Measurements from ENCODE around the gene METTL24.
A peak's percentile ranks its signal among the peaks of the same experiment; 100 is the strongest.
"Not testable (repeated sequence)": the region's sequence is repeated elsewhere in the genome, so short reads cannot be mapped to it uniquely, and the experiment has no call there.

Gene METTL24

DNA sequence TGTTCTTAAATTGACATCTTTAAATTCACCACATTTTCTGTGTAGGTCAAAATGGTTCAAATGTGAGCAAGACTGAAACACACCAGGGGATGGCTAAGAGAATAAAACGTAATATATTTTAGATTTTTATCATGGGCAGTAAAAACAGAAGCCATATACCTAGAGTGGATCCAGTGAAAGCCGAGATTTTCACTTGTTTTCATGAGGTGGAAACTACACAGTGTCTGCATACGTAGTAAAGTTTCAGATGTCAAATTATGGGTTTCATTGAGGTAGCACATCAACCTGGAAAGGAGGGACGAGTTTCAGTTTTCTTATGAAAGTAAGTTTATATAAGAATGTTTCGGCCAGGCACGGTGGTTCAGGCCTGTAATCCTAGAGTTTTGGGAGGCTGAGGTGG, 25.9 kb downstream of the METTL24 start:
- no peak for DNase-seq

DNA sequence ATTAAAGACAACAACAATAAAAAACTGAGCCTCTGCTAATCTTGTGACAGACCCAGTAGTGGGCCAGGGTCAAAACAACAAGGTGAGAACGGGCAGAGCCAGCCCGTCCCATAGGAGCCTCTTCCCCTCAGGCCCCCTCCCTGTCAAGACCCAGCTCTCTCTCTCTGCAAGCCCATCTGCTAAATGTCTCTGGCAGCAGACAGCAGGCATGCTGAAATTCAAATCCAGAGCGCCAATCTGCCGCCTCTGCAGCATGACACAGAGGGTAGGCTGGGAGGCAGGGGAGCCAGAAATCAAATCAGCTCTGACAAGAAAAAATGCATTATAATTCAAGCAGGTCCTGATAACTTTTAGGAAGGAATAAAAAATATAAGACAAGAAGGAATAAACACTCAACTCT, 26.3 kb downstream of the METTL24 start:
- DNase-seq, result no peak

DNA sequence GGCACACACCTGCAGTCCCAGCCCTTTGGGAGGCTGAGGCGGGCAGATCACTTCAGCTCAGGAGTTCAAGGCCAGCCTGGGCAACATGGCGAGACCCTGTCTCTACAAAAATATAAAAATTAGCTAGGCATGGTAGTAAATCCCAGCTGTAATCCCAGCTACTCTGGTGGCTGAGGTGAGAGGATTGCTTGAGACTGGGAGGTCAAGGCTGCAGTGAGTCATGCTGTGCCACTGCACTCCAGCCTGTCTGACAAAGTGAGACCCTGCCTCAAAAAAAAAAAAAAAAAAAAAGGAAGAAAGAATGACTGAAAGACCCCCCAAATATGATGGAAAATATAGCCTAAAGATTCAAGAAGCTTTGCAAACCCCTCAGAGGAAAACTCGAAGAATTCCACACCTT, 26.8 kb downstream of the METTL24 start:
- DNase-seq, result no peak

DNA sequence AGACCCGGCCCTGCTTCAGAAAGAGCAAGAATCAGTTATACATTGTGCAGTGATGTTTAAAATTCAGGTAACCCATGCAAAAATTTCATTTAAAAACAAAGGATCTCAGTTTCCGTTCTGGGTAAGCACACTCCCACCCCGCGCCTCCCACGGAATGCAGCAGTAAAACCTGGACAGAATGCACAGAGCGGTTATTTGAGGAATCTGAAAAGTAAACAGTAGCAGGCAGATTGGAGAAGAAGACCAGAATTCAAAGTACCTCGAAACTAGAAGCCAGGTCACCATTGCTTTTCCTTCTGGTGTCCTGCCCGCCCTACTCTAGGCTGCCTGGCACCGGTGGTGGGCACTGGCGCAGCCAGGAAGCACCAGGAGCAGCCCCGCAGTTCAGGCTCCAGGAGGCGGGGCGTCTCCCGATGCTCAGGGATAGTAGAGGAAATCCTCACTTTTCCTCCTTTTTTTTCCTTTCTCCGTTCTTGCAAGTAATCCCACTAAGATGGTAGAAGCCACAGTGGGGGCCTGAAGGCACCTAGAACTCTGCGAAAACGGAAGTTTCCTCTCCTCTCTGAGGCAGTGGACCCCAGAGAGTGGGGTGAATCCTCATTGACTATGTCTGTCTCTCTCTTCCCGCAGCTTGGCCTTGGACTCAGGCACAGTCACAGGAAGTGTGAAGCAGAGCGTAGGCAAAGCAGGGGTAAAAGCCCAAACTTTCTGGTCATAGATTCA, 28.3 kb downstream of the METTL24 start:
- no peak for DNase-seq

GRCh38 chr6:110329348-110329713, 28.8 kb downstream of the METTL24 start:
- no peak for DNase-seq

- no peak for DNase-seq
Measured at GRCh38 chr6:110328259-110328658, 29.9 kb downstream of the METTL24 start.

GRCh38 chr6:110327391-110327790, 30.8 kb downstream of the METTL24 start:
- no peak for DNase-seq

GRCh38 chr6:110326609-110327008, 31.5 kb downstream of the METTL24 start:
- no peak for DNase-seq

DNA sequence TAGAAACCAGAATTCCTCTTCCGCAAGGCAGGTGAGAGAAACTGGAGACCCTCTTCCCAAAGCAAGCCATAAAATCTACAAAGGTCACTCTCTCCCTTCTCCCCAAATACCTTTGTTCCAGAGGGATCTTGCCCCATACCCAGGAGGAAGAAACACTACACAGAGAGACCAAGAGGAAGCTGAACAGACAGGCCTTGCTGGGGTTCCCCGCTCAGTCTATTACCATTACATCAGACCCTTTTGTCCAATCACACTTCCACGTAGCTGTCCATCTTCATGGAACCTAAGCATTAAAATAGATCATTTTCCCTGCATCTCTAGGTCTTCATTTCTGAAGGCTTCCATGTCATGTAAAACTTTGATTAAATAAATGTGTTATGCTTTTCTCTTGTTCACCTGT, 32.1 kb downstream of the METTL24 start:
- DNase-seq, result no peak

DNA sequence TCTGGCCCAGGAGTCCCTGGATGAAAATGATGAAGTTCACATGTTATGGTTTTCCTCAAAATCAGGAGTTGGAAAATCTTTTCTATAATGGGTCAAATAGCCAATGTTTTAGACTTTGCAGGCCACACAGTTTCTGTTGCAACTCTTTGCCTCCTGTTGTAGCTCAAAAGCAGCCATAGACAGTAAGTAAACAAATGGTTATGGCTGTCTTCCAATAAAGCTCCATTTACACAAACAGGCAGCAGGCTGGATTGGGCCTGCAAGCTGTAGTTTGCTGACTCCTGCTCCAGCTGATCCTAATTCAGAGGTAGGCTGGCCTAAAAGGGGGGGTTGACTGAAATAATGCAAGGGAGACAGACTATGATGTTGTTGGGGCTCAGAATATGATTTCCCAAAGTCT, 33.0 kb downstream of the METTL24 start:
- DNase-seq, result no peak

DNA sequence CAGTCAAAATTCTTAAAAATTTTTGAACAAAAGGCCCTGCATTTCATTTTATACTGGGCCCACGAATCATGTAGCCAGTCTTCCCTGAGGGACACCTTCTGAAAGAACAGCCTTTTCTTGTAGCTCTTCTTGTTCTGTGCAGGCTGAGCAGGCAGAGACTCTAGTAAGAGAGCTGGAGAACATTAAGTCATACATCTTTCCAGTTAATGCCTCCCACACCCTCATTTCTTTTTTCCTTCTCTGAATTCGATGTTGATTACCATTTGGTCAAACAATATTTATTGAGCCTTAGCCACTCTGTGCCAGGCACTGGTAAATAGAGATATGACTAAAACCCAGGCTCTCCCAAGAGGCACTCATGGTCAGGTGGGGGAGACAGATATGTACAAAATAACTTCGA, 33.6 kb downstream of the METTL24 start:
- DNase-seq, result no peak

DNA sequence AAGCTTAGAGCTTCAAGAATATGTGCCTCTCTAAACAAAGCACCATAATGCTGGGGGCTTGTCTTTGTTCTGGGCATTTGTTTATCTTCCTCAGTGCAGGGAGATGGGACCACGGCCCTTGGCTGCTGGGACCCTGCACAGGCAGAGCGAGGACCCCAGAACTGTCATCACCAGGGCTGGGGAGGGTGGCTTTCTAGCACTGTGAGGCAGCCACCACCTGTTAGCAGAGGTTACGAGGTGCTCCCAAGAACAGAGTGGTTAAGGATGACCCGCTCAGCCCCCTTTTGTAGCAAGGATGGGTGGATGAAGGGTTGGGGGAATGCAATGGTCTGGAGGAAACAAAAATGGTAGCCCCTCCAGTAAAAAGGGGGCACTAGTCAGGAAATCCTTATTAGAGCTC, 34.9 kb downstream of the METTL24 start:
- no peak for DNase-seq

GRCh38 chr6:110322874-110323242, 35.3 kb downstream of the METTL24 start:
- DNase-seq, result no peak

DNA sequence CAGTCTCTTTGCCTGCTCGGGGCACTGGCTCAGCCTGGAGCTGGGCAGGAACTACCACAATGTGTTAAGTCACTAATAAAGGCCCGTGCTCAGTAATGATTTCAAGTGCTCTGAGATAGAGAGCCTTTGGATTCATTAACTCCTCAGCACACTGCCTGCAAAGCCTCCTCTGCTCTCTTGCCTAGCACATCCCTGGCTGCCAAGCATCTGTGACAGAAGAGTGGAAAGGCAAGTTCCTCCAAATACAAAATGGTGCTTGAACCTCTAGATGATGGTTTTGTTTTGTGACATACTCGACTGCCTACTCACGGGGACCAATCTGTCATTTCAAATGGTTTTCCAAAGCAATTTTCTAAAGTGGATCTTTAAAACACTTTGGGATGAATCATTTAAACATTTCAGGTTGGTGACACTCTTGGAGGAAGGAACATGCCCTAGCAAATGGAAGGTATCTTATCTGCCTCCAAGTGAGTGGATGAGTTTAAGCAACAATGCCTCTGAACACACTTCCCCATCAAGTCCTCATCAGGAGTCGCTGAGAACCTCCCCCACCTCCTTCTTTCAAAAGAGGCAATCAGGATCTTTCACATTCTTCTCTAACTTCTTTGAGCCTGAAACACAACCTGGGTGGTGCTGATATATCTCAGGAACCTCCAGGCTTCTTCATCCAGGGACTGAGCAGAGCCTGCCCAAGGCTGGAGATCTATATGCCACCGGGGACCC, 35.8 kb downstream of the METTL24 start:
- DNase-seq, result peak; percentile 54

- DNase-seq, result no peak
Measured at GRCh38 chr6:110320307-110320706, 37.8 kb downstream of the METTL24 start.

DNA sequence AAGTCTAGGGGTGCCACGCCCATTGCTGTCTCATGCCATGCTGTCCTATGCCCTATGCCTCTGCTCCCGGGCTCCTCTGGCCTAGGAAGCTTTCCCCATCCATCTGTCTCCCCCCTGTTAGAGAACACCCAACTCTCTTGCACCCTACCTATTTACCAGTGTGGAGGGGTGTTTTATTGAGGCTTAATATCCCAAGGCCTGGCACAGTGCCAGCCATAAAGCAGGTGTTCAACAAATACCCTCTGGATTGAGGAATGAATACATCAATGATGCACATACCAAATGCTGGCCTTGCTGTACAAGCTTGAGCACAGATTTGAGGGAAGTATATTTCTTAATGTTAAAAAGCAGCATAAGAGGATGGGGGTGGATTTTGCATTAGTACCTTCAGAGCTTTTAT, 38.3 kb downstream of the METTL24 start:
- DNase-seq, result no peak

GRCh38 chr6:110319381-110319780, 38.8 kb downstream of the METTL24 start:
- DNase-seq, result no peak

DNA sequence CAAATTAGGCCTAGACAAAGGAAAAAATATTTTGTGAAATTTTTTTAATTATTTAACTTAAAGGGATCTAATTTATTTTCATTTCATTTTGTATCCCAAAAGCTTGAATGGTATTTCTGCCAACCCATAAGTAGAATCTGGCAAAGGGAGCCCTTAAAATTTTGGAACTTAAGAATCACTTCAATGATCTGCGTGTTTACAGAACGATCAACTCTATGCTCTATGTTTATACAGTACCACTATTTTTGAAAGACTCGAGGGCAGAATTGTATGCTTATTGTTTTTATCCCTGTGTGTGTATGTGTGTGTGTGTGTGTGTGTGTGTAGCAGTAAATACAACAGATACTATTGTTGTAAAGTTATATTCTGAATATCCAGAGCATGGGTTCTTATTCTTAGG, 39.2 kb downstream of the METTL24 start:
- DNase-seq, result no peak

DNA sequence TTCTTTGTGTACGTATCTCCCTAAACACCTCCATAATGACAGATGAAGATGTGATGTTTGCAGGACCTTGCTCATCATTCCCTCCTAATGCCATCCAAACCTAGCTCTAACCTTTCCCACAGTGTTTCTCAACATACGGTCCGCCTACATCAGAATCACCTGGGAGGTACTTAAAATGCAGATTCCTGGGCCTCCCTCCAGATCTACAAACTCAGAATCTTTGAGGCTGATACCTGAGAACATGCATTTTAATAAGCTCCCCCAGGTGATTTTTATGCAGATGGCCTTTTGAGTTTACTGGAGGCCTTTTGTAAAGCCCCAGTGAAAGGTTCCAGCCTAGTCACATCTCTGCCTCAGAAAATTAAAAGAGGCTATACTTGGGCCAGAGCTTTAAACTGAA, 40.5 kb downstream of the METTL24 start:
- DNase-seq, result no peak

GRCh38 chr6:110317189-110317588, 41.0 kb downstream of the METTL24 start:
- DNase-seq, result no peak

DNA sequence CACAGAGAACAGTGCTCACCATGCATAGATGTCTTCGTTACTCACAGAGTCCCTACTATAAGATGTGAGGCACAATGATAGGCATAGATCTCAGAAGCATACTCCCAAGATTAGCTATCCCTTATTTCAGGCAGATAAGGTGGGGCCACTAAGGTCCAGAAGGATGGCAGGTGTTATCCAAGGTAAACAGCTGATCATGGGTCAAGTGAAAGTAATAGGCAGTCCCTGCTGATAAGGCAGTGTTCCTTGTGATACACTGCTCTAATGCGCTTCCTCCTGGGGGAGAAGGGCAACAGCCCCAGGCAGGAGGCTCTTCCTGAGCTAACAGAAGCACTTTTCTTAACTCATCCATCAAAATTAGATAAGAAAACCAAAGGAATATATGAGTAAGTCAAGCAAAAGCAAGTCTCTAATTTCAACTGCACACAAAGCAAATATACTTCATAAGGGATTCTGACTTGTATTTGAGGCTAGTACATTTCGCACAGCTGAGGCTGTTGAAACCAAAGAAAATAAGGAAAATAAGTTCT, 42.2 kb downstream of the METTL24 start:
- DNase-seq, result no peak

- no peak for DNase-seq
Measured at GRCh38 chr6:110315207-110315868, 42.8 kb downstream of the METTL24 start.

DNA sequence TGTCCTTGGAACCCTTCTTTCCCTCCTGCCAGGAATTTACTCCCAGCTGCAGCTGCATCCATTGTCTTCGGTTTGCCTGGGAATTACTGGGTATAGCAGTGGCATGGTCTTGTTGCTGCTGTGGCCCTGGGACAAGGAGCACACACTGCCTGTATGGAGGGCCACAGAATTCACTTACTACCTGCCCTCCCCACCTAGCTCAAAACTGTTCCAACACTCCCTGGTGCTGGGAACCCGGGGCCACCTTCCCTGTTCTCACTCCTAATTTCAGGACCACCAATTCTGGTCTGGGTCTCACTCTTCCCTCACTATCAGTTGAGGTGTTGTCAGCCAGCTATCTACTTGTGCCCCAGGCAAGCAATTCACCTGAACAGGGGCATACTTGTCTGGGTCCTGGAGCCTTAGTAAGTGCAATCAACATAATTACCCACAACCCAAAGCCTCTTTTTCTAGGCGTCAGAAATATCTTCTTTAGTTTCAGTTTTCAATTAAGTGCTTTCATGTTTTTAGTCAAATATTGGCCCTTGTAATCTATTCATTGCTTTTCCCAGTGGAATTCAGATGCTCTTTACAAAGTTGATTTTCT, 47.2 kb downstream of the METTL24 start:
- no peak for DNase-seq

DNA sequence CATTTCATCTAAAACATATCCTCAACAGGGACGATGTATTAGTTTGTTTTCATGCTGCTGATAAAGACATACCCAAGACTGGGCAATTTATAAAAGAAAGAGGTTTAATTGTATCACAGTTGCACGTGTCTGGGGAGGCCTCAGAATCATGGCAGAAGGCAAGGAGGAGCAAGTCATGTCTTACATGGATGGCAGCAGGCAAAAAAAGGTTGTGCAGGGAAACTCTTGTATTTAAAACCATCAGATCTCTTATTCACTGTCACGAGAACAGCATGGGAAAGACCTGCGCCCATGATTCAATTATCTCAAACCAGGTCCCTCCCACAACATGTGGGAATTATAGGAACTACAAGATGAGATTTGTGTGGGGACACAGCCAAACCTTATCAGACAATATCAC, 48.7 kb downstream of the METTL24 start:
- not testable (repeated sequence) for DNase-seq
